ENCODE data around the gene NCF2. TPM values are rescaled to one million over a fixed set of nuclear protein-coding genes. Genes with fewer than 3 reads are reported as not detected.

The NCF2 gene
- total RNA-seq, 1 donor from 2014 or later = 9.6 TPM

Other genes starting within 250 kb of the NCF2 start
- gene NMNAT2, start 172.1 kb downstream of the NCF2 start, total RNA-seq = 16.9 TPM
- gene SMG7, start 118.0 kb downstream of the NCF2 start, total RNA-seq = 70.0 TPM
- 108 TPM for gene ARPC5, start 45.3 kb upstream of the NCF2 start, total RNA-seq
- not detected for gene APOBEC4, start 62.9 kb upstream of the NCF2 start, total RNA-seq
- 13.1 TPM for gene RGL1, start 214.7 kb upstream of the NCF2 start, total RNA-seq